ENCODE measurements around the gene GRIPAP1. TPM values are rescaled to one million over a fixed set of nuclear protein-coding genes. Genes with fewer than 3 reads are reported as not detected.

Gene GRIPAP1
- total RNA-seq, 4 donors from 2014 or later = 30.0 to 43.7 (median 32.4) TPM

DNA sequence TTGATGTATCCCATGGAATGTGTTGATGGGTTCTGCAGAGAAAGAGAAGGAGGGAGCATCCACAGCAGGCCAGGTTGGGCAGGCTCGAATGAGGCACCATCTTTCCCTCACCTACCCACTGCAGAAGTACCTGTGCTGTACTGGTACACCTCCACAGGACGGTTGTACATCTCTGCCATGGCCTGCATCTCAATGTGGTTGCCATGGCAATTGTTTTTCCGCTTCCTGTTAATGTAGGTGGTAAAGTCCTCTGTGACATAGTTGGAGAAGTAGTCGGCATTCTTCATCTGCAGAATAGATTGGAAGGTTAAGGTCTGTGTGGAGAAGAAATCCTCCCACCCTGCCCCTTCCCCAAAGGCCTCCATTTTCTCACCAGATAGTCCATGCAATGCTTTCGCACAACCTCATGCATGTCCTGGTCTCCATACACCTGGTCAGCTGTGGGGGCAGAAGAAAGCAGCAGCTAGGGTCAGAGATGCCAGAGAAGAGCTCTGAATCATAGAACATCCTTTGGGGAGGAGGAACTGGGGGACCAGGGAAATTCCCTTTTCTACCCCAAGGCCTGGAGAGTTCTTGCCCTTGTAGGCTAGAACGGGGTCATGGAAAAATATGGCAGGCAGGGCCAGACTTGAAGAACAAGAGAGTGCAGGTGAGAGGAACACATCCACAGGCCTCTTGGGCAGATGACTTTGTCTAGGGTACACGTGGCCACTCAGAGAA lies 67.3 kb downstream of the GRIPAP1 start:
- TF ChIP-seq, protein P1, sequence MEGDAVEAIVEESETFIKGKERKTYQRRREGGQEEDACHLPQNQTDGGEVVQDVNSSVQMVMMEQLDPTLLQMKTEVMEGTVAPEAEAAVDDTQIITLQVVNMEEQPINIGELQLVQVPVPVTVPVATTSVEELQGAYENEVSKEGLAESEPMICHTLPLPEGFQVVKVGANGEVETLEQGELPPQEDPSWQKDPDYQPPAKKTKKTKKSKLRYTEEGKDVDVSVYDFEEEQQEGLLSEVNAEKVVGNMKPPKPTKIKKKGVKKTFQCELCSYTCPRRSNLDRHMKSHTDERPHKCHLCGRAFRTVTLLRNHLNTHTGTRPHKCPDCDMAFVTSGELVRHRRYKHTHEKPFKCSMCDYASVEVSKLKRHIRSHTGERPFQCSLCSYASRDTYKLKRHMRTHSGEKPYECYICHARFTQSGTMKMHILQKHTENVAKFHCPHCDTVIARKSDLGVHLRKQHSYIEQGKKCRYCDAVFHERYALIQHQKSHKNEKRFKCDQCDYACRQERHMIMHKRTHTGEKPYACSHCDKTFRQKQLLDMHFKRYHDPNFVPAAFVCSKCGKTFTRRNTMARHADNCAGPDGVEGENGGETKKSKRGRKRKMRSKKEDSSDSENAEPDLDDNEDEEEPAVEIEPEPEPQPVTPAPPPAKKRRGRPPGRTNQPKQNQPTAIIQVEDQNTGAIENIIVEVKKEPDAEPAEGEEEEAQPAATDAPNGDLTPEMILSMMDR (IDR thresholded peaks at IDR 0.05) = no peak
- no peak for TF ChIP-seq POLR2A (IDR thresholded peaks at IDR 0.05)
- DNase-seq (ENCODE audit: low spot score in 2 of 2) = no peak
- intact Hi-C loops (cut with DNase I; ENCODE audit: low total_unique reads) = no loop called here
- no peak overlapping the region for H3K4me3 ChIP-seq (ENCODE audit: low read depth, poor library complexity, severe bottlenecking)
- 76 to 79% methylated on average over 5 to 7 of the region's 7 CpGs for WGBS, 2 donors

- WGBS, 2 donors = 94 to 95% methylated on average over 2 of the region's 2 CpGs
- DNase-seq (ENCODE audit: low spot score in 2 of 2) = no peak
- TF ChIP-seq, protein P1 (IDR thresholded peaks at IDR 0.05) = no peak
- TF ChIP-seq POLR2A (IDR thresholded peaks at IDR 0.05) = no peak
- H3K4me3 ChIP-seq (ENCODE audit: low read depth, poor library complexity, severe bottlenecking) = no peak overlapping the region
- intact Hi-C loops (cut with DNase I; ENCODE audit: low total_unique reads) = no loop called here
Measured at GRCh38 chrX:48933757-48934156, 68.3 kb downstream of the GRIPAP1 start.

DNA sequence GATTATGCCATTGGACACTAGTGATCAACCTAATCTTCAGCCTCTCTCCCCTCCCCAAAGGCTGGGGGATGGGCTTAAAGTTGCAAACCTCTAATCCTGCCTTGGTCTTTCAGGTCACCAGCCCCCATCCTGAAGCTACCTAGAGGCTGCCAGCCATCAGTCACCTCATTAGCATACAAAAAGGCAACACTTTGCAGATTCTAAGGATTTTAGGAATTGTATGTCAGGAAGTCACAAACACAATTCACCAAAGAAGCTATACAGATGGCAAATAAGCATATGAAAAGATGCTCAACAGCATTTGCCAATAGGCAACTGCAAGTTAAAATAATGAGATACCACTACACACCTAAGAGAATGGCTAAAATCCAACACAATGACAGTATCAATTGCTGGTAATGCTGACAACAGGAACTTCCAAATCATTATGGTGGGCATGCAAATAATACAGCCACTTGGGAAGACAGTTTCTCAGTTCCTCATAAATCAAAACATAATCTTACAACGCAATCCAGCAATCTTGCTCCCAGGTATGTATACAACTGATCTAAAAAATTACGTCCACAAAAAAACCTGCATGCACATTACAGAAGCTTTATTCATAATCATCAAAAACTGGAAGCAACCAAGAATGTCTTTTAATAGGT lies 74.2 kb downstream of the GRIPAP1 start:
- TF ChIP-seq POLR2A (IDR thresholded peaks at IDR 0.05) = no peak
- TF ChIP-seq, protein P1 (IDR thresholded peaks at IDR 0.05) = no peak
- intact Hi-C loops (cut with DNase I; ENCODE audit: low total_unique reads) = no loop called here
- 74 to 85% methylated on average over 2 of the region's 2 CpGs for WGBS, 2 donors
- H3K4me3 ChIP-seq (ENCODE audit: low read depth, poor library complexity, severe bottlenecking) = no peak overlapping the region
- DNase-seq (ENCODE audit: low spot score in 2 of 2) = no peak

DNA sequence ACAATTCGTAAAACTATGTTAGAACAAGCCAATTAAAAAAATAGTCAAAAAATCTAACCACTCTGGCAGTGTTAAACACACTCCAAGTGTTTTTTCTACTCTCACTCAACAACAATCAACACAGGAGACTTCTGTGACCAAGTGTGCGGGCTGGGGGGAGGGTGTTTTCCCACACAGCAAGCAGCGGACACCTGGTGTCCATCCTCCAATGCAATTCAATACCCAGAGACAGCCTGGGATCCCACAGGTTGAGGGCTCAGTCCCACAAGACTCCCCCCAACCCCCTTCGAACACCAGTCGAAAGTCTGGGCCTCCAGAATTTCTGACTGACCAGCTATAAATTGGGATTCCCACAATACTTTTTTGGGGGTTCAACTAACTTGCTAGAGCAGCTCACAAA lies 74.9 kb downstream of the GRIPAP1 start:
- 67 to 83% methylated on average over 5 of the region's 5 CpGs for WGBS, 2 donors
- intact Hi-C loops (cut with DNase I; ENCODE audit: low total_unique reads) = no loop called here
- no peak overlapping the region for H3K4me3 ChIP-seq (ENCODE audit: low read depth, poor library complexity, severe bottlenecking)
- no peak for DNase-seq (ENCODE audit: low spot score in 2 of 2)
- no peak for TF ChIP-seq POLR2A (IDR thresholded peaks at IDR 0.05)
- TF ChIP-seq, protein P1 (IDR thresholded peaks at IDR 0.05) = no peak

GRCh38 chrX:48924270-48924669 lies 77.8 kb downstream of the GRIPAP1 start:
- 85 to 93% methylated on average over 5 of the region's 5 CpGs for WGBS, 2 donors
- TF ChIP-seq POLR2A (IDR thresholded peaks at IDR 0.05) = no peak
- TF ChIP-seq, protein P1 (IDR thresholded peaks at IDR 0.05) = no peak

More at GRCh38 chrX:48924270-48924669, 77.8 kb downstream of the GRIPAP1 start:
- no peak overlapping the region for H3K4me3 ChIP-seq (ENCODE audit: low read depth, poor library complexity, severe bottlenecking)
- DNase-seq (ENCODE audit: low spot score in 2 of 2) = no peak
- intact Hi-C loops (cut with DNase I; ENCODE audit: low total_unique reads) = no loop called here

Data from lower leg skin (tissue), 4 donors.